ENCODE measurements around the gene CYP11A1. TPM values are rescaled to one million over a fixed set of nuclear protein-coding genes. Genes with fewer than 3 reads are reported as not detected.
A peak's percentile ranks its signal among the peaks of the same experiment; 100 is the strongest.

CYP11A1 gene
- total RNA-seq, 1 donor from 2014 or later: 62.4 TPM

- intact Hi-C loops (cut with DNase I): no loop called here
- TF ChIP-seq CTCF (IDR thresholded peaks at IDR 0.05): no peak
- H3K27me3 ChIP-seq: no peaks in the 10 kb centered on the region
- H3K9me3 ChIP-seq: no peaks in the 10 kb centered on the region
- no peaks in the 10 kb centered on the region for H3K4me1 ChIP-seq
- H3K4me3 ChIP-seq: no peak overlapping the region
- no peaks in the 10 kb centered on the region for H3K36me3 ChIP-seq
- DNase-seq (ENCODE audit: low spot score in 2 of 2): no peak
- H3K27ac ChIP-seq: no peak overlapping the region
These were observed 71.6 kb downstream of the CYP11A1 start for GRCh38 chr15:74295800-74296199.

- H3K27me3 ChIP-seq: no peaks in the 10 kb centered on the region
- no peak for DNase-seq (ENCODE audit: low spot score in 2 of 2)
- TF ChIP-seq CTCF (IDR thresholded peaks at IDR 0.05): no peak
- no peaks in the 10 kb centered on the region for H3K9me3 ChIP-seq
- H3K4me1 ChIP-seq: no peaks in the 10 kb centered on the region
- H3K27ac ChIP-seq: no peak overlapping the region
- H3K36me3 ChIP-seq: no peaks in the 10 kb centered on the region
- H3K4me3 ChIP-seq: no peak overlapping the region
- intact Hi-C loops (cut with DNase I): no loop called here
These were observed 73.4 kb downstream of the CYP11A1 start for GRCh38 chr15:74294010-74294409.

GRCh38 chr15:74293021-74293810 is 74.2 kb downstream of the CYP11A1 start:
- TF ChIP-seq CTCF (IDR thresholded peaks at IDR 0.05): no peak
- Histone ChIP-seq H3K27ac (no peak overlapping the region), H3K36me3 (no peaks in the 10 kb centered on the region), H3K27me3 (no peaks in the 10 kb centered on the region), H3K9me3 (no peaks in the 10 kb centered on the region), H3K4me1 (no peaks in the 10 kb centered on the region), H3K4me3 (no peak overlapping the region)
- DNase-seq (ENCODE audit: low spot score in 2 of 2): no peak
- intact Hi-C loops (cut with DNase I): no loop called here

GRCh38 chr15:74291101-74292071 is 76.1 kb downstream of the CYP11A1 start:
- no peak overlapping the region for H3K27ac ChIP-seq
- peak in 1 of 2 donors; percentile 82 for DNase-seq (ENCODE audit: low spot score in 2 of 2)
- H3K4me1 ChIP-seq: no peaks in the 10 kb centered on the region
- no peak for TF ChIP-seq CTCF (IDR thresholded peaks at IDR 0.05)
- H3K4me3 ChIP-seq: no peak overlapping the region
- H3K36me3 ChIP-seq: no peaks in the 10 kb centered on the region
- intact Hi-C loops (cut with DNase I): no loop called here
- H3K9me3 ChIP-seq: no peaks in the 10 kb centered on the region
- no peaks in the 10 kb centered on the region for H3K27me3 ChIP-seq

- Histone ChIP-seq H3K27ac (no peak overlapping the region), H3K27me3 (no peaks in the 10 kb centered on the region), H3K4me3 (no peak overlapping the region), H3K4me1 (no peaks in the 10 kb centered on the region), H3K9me3 (no peaks in the 10 kb centered on the region), H3K36me3 (no peaks in the 10 kb centered on the region)
- DNase-seq (ENCODE audit: low spot score in 2 of 2): no peak
- intact Hi-C loops (cut with DNase I): no loop called here
- TF ChIP-seq CTCF (IDR thresholded peaks at IDR 0.05): no peak
These were observed 76.8 kb downstream of the CYP11A1 start for GRCh38 chr15:74290645-74291044.

Data from ascending aorta (tissue), 2 donors.